GM10266 (cell line): Measurements from ENCODE around the gene SLC12A1.

ENCODE experiments used
- DNase-seq: peaks from one replicate; pipeline ENCODE4 v3.0.0; 2012; ENCODE audit errors: extremely low spot score
- CTCF ChIP-seq: IDR thresholded peaks from 2 replicates; pipeline ENCODE4 v1.5.1; 2012; ENCODE audit warnings: mild to moderate bottlenecking, low read depth; ENCODE audit not compliant: control insufficient read depth, insufficient read depth; ENCODE audit errors: missing control alignments

Gene SLC12A1

GRCh38 chr15:48265135-48265534 lies 59.0 kb downstream of the SLC12A1 start:
- DNase-seq = no peak
- TF ChIP-seq CTCF = no peak

- no peak for DNase-seq
Measured at GRCh38 chr15:48266024-48266689, 60.1 kb downstream of the SLC12A1 start.

GRCh38 chr15:48267766-48268165 lies 61.7 kb downstream of the SLC12A1 start:
- TF ChIP-seq CTCF = no peak
- no peak for DNase-seq

More at GRCh38 chr15:48266024-48266689, 60.1 kb downstream of the SLC12A1 start:
- no peak for TF ChIP-seq CTCF

- DNase-seq = no peak
- TF ChIP-seq CTCF = no peak
Measured at GRCh38 chr15:48273049-48273448, 66.9 kb downstream of the SLC12A1 start.

GRCh38 chr15:48278666-48279065 lies 72.6 kb downstream of the SLC12A1 start:
- no peak for TF ChIP-seq CTCF
- no peak for DNase-seq

- DNase-seq = no peak
- TF ChIP-seq CTCF = no peak
Measured at GRCh38 chr15:48279608-48280007, 73.5 kb downstream of the SLC12A1 start.

- no peak for DNase-seq
Measured at GRCh38 chr15:48281674-48282073, 75.6 kb downstream of the SLC12A1 start.

More at GRCh38 chr15:48281674-48282073, 75.6 kb downstream of the SLC12A1 start:
- TF ChIP-seq CTCF = no peak
